Esophagus muscularis mucosa (tissue), 3 donors: Measurements from ENCODE around the gene GOLGA8S.

Experiments
- CTCF ChIP-seq, 3 experiments: fragments of 200-600 bp in 2 of 3; fragments of 450-650 bp in 1 of 3; sonication (generic) in 2 of 3; IDR thresholded peaks; one replicate each; pipeline ENCODE4 v1.5.1; 2017 to 2019; ENCODE audit warnings: antibody characterized with exemption in 3 of 3, mild to moderate bottlenecking in 2 of 3, moderate library complexity in 1 of 3
- EP300 ChIP-seq: sonication (generic); formaldehyde crosslinking; IDR thresholded peaks from one replicate; pipeline ENCODE4 v1.6.1; 2017; ENCODE audit warnings: antibody characterized with exemption

DNA sequence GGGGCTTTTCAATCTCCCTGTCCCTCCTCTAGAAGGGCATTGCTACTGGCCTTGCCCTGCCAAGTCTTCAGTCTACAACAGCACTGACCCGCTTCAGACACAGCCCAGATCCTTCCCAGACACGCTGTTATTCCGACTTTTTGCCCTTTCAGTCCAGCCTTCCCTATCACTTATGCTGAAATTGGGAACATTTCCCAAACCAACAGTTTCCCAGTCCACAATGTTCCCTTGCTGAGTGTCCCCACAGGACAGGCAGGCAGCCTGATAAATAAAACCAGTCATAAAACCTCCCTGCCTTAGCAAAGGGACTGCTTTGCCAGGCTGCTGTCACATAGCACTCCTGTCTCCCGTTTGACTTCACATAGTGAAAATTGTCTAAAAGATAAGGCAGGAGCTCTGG, 49.0 kb downstream of the GOLGA8S start:
- TF ChIP-seq CTCF (IDR thresholded peaks at IDR 0.05) (no peak), EP300 (no peak)
